Tibial nerve (tissue), 3 donors: ENCODE data around the gene HSPB3.

Source experiments
- POLR2A ChIP-seq, 2 donors: fragments of 450-650 bp; IDR thresholded peaks; one replicate each; pipeline ENCODE4 v1.6.1; 2017; ENCODE audit warnings: antibody characterized with exemption in 2 of 2, mild to moderate bottlenecking in 2 of 2, moderate library complexity in 2 of 2
- TF ChIP-seq, protein P1 (sequence below), 5 experiments: fragments of 200-600 bp in 3 of 5; fragments of 450-650 bp in 2 of 5; sonication (generic) in 3 of 5; IDR thresholded peaks; one replicate each; pipeline ENCODE4 v1.5.1; 2016 to 2019; ENCODE audit warnings: antibody characterized with exemption in 5 of 5, mild to moderate bottlenecking in 3 of 5, moderate library complexity in 2 of 5

DNA sequence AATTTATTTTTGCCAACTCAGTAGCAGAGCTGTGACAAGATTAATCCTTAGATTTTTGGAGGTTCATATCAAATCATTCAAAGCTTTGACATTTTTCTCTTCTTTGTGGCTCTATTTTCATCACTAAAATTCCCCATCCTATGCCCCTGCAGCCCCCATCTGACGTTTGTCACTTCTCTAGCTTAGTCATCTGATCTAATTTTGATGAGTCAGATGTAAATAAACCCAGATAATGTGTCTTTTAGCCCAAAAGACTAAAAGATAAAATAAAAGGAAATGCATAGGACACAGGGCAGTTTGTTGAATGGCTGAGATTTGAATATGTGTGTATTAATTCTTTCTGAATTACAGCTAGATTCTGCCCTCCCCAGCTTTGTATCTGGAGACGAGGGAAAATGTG lies 897 bp upstream of the HSPB3 start:
- TF ChIP-seq, protein P1, sequence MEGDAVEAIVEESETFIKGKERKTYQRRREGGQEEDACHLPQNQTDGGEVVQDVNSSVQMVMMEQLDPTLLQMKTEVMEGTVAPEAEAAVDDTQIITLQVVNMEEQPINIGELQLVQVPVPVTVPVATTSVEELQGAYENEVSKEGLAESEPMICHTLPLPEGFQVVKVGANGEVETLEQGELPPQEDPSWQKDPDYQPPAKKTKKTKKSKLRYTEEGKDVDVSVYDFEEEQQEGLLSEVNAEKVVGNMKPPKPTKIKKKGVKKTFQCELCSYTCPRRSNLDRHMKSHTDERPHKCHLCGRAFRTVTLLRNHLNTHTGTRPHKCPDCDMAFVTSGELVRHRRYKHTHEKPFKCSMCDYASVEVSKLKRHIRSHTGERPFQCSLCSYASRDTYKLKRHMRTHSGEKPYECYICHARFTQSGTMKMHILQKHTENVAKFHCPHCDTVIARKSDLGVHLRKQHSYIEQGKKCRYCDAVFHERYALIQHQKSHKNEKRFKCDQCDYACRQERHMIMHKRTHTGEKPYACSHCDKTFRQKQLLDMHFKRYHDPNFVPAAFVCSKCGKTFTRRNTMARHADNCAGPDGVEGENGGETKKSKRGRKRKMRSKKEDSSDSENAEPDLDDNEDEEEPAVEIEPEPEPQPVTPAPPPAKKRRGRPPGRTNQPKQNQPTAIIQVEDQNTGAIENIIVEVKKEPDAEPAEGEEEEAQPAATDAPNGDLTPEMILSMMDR (IDR thresholded peaks at IDR 0.05), result no peak
- TF ChIP-seq POLR2A (IDR thresholded peaks at IDR 0.05), result no peak
